IMR-90 (cell line): ENCODE measurements around the gene ADRA1B.

ENCODE experiments used
- BHLHE40 ChIP-seq: fragments of 150-350 bp; IDR thresholded peaks from 2 replicates; pipeline ENCODE4 v1.6.1; 2016; ENCODE audit warnings: mild to moderate bottlenecking, low read depth, low read length
- CEBPB ChIP-seq: IDR thresholded peaks from 2 replicates; pipeline ENCODE4 v1.6.1; 2012; ENCODE audit warnings: low read depth, low read length, improper control_type of control experiment
- CHD1 ChIP-seq: IDR thresholded peaks from 2 replicates; pipeline ENCODE4 v1.6.1; 2012; ENCODE audit warnings: low read depth, low read length, improper control_type of control experiment
- CTCF ChIP-seq: conservative IDR thresholded peaks from 2 replicates; pipeline ENCODE4 v1.5.1; 2012; ENCODE audit warnings: mild to moderate bottlenecking, low read depth, low read length, improper control_type of control experiment
- FOS ChIP-seq: fragments of 150-350 bp; IDR thresholded peaks from 2 replicates; pipeline ENCODE4 v1.6.1; 2016; ENCODE audit warnings: low read depth, low read length
- MAFK ChIP-seq: IDR thresholded peaks from 2 replicates; pipeline ENCODE4 v1.6.1; 2012; ENCODE audit warnings: low read depth, low read length, improper control_type of control experiment
- MXI1 ChIP-seq: IDR thresholded peaks from 2 replicates; pipeline ENCODE4 v1.6.1; 2012; ENCODE audit warnings: low read depth, mild to moderate bottlenecking, low read length, moderate library complexity, borderline replicate concordance
- NFE2L2 ChIP-seq: fragments of 150-350 bp; IDR thresholded peaks from 2 replicates; pipeline ENCODE4 v1.6.1; 2016; ENCODE audit warnings: low read depth, mild to moderate bottlenecking, low read length
- POLR2A ChIP-seq: IDR thresholded peaks from 2 replicates; pipeline ENCODE4 v1.6.1; 2012; ENCODE audit warnings: mild to moderate bottlenecking, low read depth, low read length
- RAD21 ChIP-seq: IDR thresholded peaks from 2 replicates; pipeline ENCODE4 v1.6.1; 2012; ENCODE audit warnings: low read length, improper control_type of control experiment
- RCOR1 ChIP-seq: IDR thresholded peaks from 2 replicates; pipeline ENCODE4 v1.6.1; 2012; ENCODE audit warnings: mild to moderate bottlenecking, low read length, improper control_type of control experiment; ENCODE audit not compliant: insufficient replicate concordance

- TF ChIP-seq BHLHE40 (no peak), CTCF (no peak), POLR2A (no peak), MAFK (no peak), RCOR1 (no peak), CEBPB (no peak), MXI1 (no peak), FOS (no peak), RAD21 (no peak), NFE2L2 (no peak), CHD1 (no peak)
Observed at GRCh38 chr5:160018945-160019625, 102.8 kb downstream of the ADRA1B start.
